Liver (tissue), 9 donors: ENCODE data around the gene ADARB1. TPM values are rescaled to one million over a fixed set of nuclear protein-coding genes. Genes with fewer than 3 reads are reported as not detected.
A peak's percentile ranks its signal among the peaks of the same experiment; 100 is the strongest.

Experiments
- DNase-seq: peaks from one replicate; pipeline ENCODE4 v3.0.0-alpha.2; 2017; ENCODE audit warnings: low spot score
- H3K27ac ChIP-seq, 2 donors: one replicate each; pipeline ENCODE4 v1.7.0; 2013; ENCODE audit warnings: inconsistent platforms in 2 of 2, low read length in 2 of 2, control low read depth in 1 of 2, low read depth in 1 of 2, mild to moderate bottlenecking in 1 of 2
- H3K27me3 ChIP-seq, 4 donors: one replicate each; pipeline versions ENCODE4 v1.6.1 to v1.7.0; 2013; ENCODE audit warnings: low read length in 3 of 4, inconsistent platforms in 1 of 4, mild to moderate bottlenecking in 1 of 4, moderate library complexity in 1 of 4; ENCODE audit not compliant: control insufficient read depth in 4 of 4, insufficient read depth in 4 of 4
- H3K36me3 ChIP-seq, 4 donors: one replicate each; pipeline versions ENCODE4 v1.6.1 to v1.7.0; 2013; ENCODE audit warnings: low read length in 3 of 4, mild to moderate bottlenecking in 3 of 4, low read depth in 1 of 4, moderate library complexity in 1 of 4; ENCODE audit not compliant: control insufficient read depth in 4 of 4, insufficient read depth in 3 of 4
- H3K4me1 ChIP-seq, 4 donors: one replicate each; pipeline versions ENCODE4 v1.6.1 to v1.7.0; 2013; ENCODE audit warnings: low read length in 3 of 4, mild to moderate bottlenecking in 3 of 4, moderate library complexity in 1 of 4; ENCODE audit not compliant: control insufficient read depth in 4 of 4, insufficient read depth in 4 of 4
- H3K4me3 ChIP-seq, 3 donors: one replicate each; pipeline versions ENCODE4 v1.6.1 to v1.7.0; 2013; ENCODE audit warnings: low read length in 3 of 3, control low read depth in 1 of 3, low read depth in 1 of 3, mild to moderate bottlenecking in 1 of 3
- H3K9ac ChIP-seq, 2 donors: one replicate each; pipeline ENCODE4 v1.7.0; 2013; ENCODE audit warnings: low read length in 2 of 2, mild to moderate bottlenecking in 2 of 2, moderate library complexity in 2 of 2, control low read depth in 1 of 2, low read depth in 1 of 2
- H3K9me3 ChIP-seq, 4 donors: one replicate each; pipeline versions ENCODE4 v1.6.1 to v1.7.0; 2013; ENCODE audit warnings: low read length in 3 of 4; ENCODE audit not compliant: control insufficient read depth in 4 of 4
- CTCF ChIP-seq: fragments of 150-350 bp; IDR thresholded peaks from 2 replicates; pipeline ENCODE4 v1.5.1; 2017; ENCODE audit warnings: improper control_type of control experiment, low read depth, low read length; ENCODE audit not compliant: missing input control
- EGR1 ChIP-seq, 2 donors: IDR thresholded peaks; 2 replicates each; pipeline ENCODE4 v1.6.1; 2016 to 2018; ENCODE audit warnings: antibody characterized with exemption in 2 of 2, low read depth in 2 of 2
- FOXA1 ChIP-seq: IDR thresholded peaks from 2 replicates; pipeline ENCODE4 v1.6.1; 2016; ENCODE audit warnings: antibody characterized with exemption
- FOXA2 ChIP-seq: IDR thresholded peaks from 2 replicates; pipeline ENCODE4 v1.6.1; 2016; ENCODE audit warnings: antibody characterized with exemption
- HNF4A ChIP-seq, 2 donors: conservative IDR thresholded peaks; 2 replicates each; pipeline ENCODE4 v1.6.1; 2016; ENCODE audit warnings: antibody characterized with exemption in 2 of 2, mild to moderate bottlenecking in 2 of 2
- JUND ChIP-seq, 2 donors: IDR thresholded peaks; 2 replicates each; pipeline ENCODE4 v1.6.1; 2016; ENCODE audit warnings: antibody characterized with exemption in 2 of 2
- NR2F2 ChIP-seq: IDR thresholded peaks from 2 replicates; pipeline ENCODE4 v1.6.1; 2016; ENCODE audit warnings: antibody characterized with exemption
- RAD21 ChIP-seq, 2 donors: IDR thresholded peaks; 2 replicates each; pipeline ENCODE4 v1.6.1; 2016; ENCODE audit warnings: antibody characterized with exemption in 2 of 2, mild to moderate bottlenecking in 2 of 2
- RXRA ChIP-seq, 2 donors: IDR thresholded peaks; 2 replicates each; pipeline ENCODE4 v1.6.1; 2017 to 2018; ENCODE audit warnings: antibody characterized with exemption in 2 of 2, mild to moderate bottlenecking in 1 of 2
- SP1 ChIP-seq: IDR thresholded peaks from 2 replicates; pipeline ENCODE4 v1.6.1; 2018; ENCODE audit warnings: antibody characterized with exemption, mild to moderate bottlenecking
- TAF1 ChIP-seq: conservative IDR thresholded peaks from 2 replicates; pipeline ENCODE4 v1.6.1; 2016; ENCODE audit warnings: antibody characterized with exemption, mild to moderate bottlenecking
- WGBS: extraction: QIAGEN DNeasy Blood & Tissue Kit; methylation state at CpG from one replicate; pipeline ENCODE4 v1.1.7; 2013; 5-methylcytosine and 5-hydroxymethylcytosine counted together
- polyA plus RNA-seq, 2 donors: library from polyadenylated mRNA; stranded (reverse) in 1 of 2; unstranded in 1 of 2; fragments of 200-250 nt in 1 of 2; fragments of >200 nt in 1 of 2; fragmentation: Nextera tagmentation in 1 of 2; extraction: Ambion mirVana in 1 of 2; gene quantifications; one replicate each; pipeline versions ENCODE4 v1.2.1 to v1.2.3, GENCODE V29; 2013 to 2015
- total RNA-seq, 2 donors: library from RNA; depleted of rRNA; stranded (reverse); fragments of >200 nt; gene quantifications; one replicate each; pipeline ENCODE4 v1.2.3, GENCODE V29; 2014
- TF ChIP-seq, protein P1 (sequence below): IDR thresholded peaks from 2 replicates; pipeline ENCODE4 v1.6.1; 2016; ENCODE audit warnings: antibody characterized with exemption
- TF ChIP-seq, protein P2 (sequence below): IDR thresholded peaks from 2 replicates; pipeline ENCODE4 v1.6.1; 2016; ENCODE audit warnings: antibody characterized with exemption, mild to moderate bottlenecking
- TF ChIP-seq, protein P3 (sequence below): IDR thresholded peaks from 2 replicates; pipeline ENCODE4 v1.6.1; 2016; ENCODE audit warnings: antibody characterized with exemption
- donor health status: healthy.
- donor health status: healthy.
- donor health status: healthy.
- donor health status: healthy.
- donor health status: healthy.

Gene ADARB1
- total and polyA plus RNA-seq, 4 donors: 1.6 to 7.8 (median 2.9) TPM

DNA sequence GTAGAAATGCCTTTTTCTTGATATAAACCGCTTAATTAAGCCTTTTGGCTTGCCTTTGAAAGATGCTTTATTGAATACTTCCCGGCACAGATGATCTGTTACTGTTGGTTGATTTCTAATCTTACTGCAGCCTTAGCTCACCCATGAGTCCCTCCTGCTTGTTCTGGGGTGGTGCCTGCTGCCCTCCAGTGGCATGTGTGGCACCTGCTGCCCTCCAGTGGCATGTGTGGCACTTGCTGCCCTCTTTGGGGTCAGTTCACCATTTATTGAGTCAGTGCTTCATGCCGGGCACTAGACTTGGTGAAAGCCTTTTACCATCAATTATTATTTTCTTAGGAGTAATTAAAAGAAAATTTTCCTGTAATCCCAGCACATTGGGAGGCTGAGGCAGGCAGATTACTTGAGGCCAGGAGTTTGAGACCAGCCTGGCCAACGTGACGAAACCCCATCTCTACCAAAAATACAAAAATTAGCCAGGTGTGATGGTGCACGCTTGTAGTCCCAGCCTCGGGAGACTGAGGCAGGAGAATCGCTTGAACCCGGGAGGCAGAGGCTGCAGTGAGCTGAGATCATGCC is 54.3 kb downstream of the ADARB1 start:
- Histone ChIP-seq H3K4me3 (no peak overlapping the region), H3K27me3 (no peaks in the 10 kb centered on the region), H3K9ac (no peak overlapping the region), H3K9me3 (no peaks in the 10 kb centered on the region), H3K4me1 (no peaks in the 10 kb centered on the region), H3K36me3 (no peaks in the 10 kb centered on the region), H3K27ac (no peak overlapping the region)
- no peak for DNase-seq
- 62% methylated on average over 9 of the region's 9 CpGs for WGBS
- TF ChIP-seq, protein P1, sequence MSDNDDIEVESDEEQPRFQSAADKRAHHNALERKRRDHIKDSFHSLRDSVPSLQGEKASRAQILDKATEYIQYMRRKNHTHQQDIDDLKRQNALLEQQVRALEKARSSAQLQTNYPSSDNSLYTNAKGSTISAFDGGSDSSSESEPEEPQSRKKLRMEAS: no peak
- TF ChIP-seq HNF4A (conservative IDR thresholded peaks at IDR 0.05): peak in 1 of 2 donors; percentile 11
- TF ChIP-seq RXRA (IDR thresholded peaks at IDR 0.05): peak; percentile 33 to 54
- no peak for TF ChIP-seq TAF1
- peak; percentile 98 for TF ChIP-seq RAD21 (IDR thresholded peaks at IDR 0.05)
- TF ChIP-seq NR2F2: peak; percentile 40
- TF ChIP-seq CTCF: peak; percentile 96

DNA sequence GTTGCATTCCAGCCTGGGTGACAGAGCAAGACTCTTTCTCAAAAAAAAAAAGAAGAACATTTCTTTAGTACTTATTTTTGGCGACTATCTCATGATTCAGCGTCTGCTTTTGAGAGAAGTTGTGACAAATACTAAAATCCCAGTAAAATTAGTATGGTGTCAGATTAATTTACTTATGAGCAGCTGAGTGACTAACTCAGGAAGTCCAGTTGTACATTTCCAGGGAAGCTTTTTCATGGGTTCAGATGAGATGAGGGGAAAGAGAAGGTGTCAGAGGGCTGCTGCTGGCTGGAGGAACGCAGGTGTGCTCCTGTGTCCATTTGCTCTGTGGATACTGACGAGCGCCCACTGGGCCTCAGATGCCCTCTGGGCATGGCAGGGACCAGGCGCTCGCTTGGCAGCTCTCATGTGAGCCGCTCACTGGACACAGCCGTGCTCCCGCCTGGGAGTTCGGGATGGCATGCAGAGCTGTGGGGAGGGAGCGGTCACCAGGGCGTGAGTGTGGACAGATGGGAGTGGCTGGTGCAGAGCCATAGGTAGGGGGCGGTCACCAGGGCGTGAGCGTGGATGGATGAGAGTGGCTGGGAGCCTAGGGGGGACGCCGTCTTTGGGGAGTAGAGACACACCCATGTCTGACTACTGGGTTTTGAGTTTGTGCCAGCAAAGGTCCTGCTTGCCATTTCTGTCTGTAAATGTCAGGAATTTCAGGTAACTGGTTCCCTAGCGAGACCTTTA is 55.0 kb downstream of the ADARB1 start:
- no peak overlapping the region for H3K9ac ChIP-seq
- no peak for DNase-seq
- H3K27me3 ChIP-seq: no peaks in the 10 kb centered on the region
- 81% methylated on average over 19 of the region's 19 CpGs for WGBS
- H3K4me1 ChIP-seq: no peaks in the 10 kb centered on the region
- H3K27ac ChIP-seq: peak overlapping the region; percentile 39 to 60
- H3K36me3 ChIP-seq: no peaks in the 10 kb centered on the region
- no peak overlapping the region for H3K4me3 ChIP-seq
- TF ChIP-seq, protein P1: no peak
- TF ChIP-seq, protein P2, sequence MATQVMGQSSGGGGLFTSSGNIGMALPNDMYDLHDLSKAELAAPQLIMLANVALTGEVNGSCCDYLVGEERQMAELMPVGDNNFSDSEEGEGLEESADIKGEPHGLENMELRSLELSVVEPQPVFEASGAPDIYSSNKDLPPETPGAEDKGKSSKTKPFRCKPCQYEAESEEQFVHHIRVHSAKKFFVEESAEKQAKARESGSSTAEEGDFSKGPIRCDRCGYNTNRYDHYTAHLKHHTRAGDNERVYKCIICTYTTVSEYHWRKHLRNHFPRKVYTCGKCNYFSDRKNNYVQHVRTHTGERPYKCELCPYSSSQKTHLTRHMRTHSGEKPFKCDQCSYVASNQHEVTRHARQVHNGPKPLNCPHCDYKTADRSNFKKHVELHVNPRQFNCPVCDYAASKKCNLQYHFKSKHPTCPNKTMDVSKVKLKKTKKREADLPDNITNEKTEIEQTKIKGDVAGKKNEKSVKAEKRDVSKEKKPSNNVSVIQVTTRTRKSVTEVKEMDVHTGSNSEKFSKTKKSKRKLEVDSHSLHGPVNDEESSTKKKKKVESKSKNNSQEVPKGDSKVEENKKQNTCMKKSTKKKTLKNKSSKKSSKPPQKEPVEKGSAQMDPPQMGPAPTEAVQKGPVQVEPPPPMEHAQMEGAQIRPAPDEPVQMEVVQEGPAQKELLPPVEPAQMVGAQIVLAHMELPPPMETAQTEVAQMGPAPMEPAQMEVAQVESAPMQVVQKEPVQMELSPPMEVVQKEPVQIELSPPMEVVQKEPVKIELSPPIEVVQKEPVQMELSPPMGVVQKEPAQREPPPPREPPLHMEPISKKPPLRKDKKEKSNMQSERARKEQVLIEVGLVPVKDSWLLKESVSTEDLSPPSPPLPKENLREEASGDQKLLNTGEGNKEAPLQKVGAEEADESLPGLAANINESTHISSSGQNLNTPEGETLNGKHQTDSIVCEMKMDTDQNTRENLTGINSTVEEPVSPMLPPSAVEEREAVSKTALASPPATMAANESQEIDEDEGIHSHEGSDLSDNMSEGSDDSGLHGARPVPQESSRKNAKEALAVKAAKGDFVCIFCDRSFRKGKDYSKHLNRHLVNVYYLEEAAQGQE: no peak
- TF ChIP-seq, protein P3, sequence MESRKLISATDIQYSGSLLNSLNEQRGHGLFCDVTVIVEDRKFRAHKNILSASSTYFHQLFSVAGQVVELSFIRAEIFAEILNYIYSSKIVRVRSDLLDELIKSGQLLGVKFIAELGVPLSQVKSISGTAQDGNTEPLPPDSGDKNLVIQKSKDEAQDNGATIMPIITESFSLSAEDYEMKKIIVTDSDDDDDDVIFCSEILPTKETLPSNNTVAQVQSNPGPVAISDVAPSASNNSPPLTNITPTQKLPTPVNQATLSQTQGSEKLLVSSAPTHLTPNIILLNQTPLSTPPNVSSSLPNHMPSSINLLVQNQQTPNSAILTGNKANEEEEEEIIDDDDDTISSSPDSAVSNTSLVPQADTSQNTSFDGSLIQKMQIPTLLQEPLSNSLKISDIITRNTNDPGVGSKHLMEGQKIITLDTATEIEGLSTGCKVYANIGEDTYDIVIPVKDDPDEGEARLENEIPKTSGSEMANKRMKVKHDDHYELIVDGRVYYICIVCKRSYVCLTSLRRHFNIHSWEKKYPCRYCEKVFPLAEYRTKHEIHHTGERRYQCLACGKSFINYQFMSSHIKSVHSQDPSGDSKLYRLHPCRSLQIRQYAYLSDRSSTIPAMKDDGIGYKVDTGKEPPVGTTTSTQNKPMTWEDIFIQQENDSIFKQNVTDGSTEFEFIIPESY: no peak
- TF ChIP-seq FOXA1 (no peak), FOXA2 (no peak), RXRA (IDR thresholded peaks at IDR 0.05) (no peak), EGR1 (IDR thresholded peaks at IDR 0.05; ENCODE audit: low read depth in 2 of 2) (no peak), SP1 (no peak), JUND (IDR thresholded peaks at IDR 0.05) (no peak)
- no peaks in the 10 kb centered on the region for H3K9me3 ChIP-seq
